Adrenal gland (tissue), 12 donors: ENCODE data around the gene HDDC3. TPM values are rescaled to one million over a fixed set of nuclear protein-coding genes. Genes with fewer than 3 reads are reported as not detected.

Source experiments
- DNase-seq, 7 donors: peaks; one replicate each; pipeline ENCODE4 v3.0.0-alpha.2; 2019 to 2020
- H3K27ac ChIP-seq, 5 donors: fragments of 200-600 bp; sonication (generic) in 4 of 5; 1 replicate in 3 of 5; 2 replicates in 2 of 5; pipeline versions ENCODE4 v1.5.1 to v1.8.0; 2016 to 2020; ENCODE audit warnings: mild to moderate bottlenecking in 1 of 5
- H3K27me3 ChIP-seq: fragments of 200-600 bp; 2 replicates; pipeline ENCODE4 v1.8.0; 2021
- H3K36me3 ChIP-seq, 2 donors: fragments of 200-600 bp; replicated peaks in 1 of 2; 1 replicate in 1 of 2; 2 replicates in 1 of 2; pipeline versions ENCODE4 v1.5.1 to v1.8.0; 2018 to 2022
- H3K4me1 ChIP-seq, 2 donors: fragments of 200-600 bp; replicated peaks in 1 of 2; 1 replicate in 1 of 2; 2 replicates in 1 of 2; pipeline versions ENCODE4 v1.5.1 to v1.8.0; 2018 to 2021
- H3K4me3 ChIP-seq, 4 donors: fragments of 200-600 bp; sonication (generic) in 3 of 4; one replicate each; pipeline ENCODE4 v1.5.1; 2016 to 2018
- H3K9me3 ChIP-seq, 3 donors: fragments of 200-600 bp; sonication (generic) in 1 of 3; replicated peaks in 1 of 3; 1 replicate in 2 of 3; 2 replicates in 1 of 3; pipeline versions ENCODE4 v1.5.1 to v1.8.0; 2016 to 2021
- POLR2A ChIP-seq, 2 donors: fragments of 450-650 bp; IDR thresholded peaks; one replicate each; pipeline ENCODE4 v1.6.1; 2017; ENCODE audit warnings: antibody characterized with exemption in 2 of 2, mild to moderate bottlenecking in 2 of 2, moderate library complexity in 1 of 2
- WGBS, 4 donors: extraction: QIAGEN DNeasy Blood & Tissue Kit in 2 of 4; methylation state at CpG; one replicate each; pipeline versions ENCODE4 v1.1.5 to v1.1.7; 2013 to 2017; 5-methylcytosine and 5-hydroxymethylcytosine counted together
- intact Hi-C, 2 donors: fragments of 100-400 bp; cut with DNase I; formaldehyde crosslinking; loops; one replicate each; pipeline versions ENCODE4 v1.14.1 to v1.15.0; 2022 to 2023
- polyA plus RNA-seq, 3 donors: library from polyadenylated mRNA; stranded (reverse); fragments of 200-250 nt in 2 of 3; fragments of 350-450 nt in 1 of 3; fragmentation: Illumina TruSeq in 1 of 3; extraction: RNeasy Lipid Tissue Mini Kit (QIAGEN cat#74804) in 1 of 3; gene quantifications; one replicate each; pipeline ENCODE4 v1.2.3, GENCODE V29; 2013 to 2014
- total RNA-seq, 9 donors: library from RNA; depleted of rRNA in 4 of 9; stranded (reverse); fragments of >200 nt in 4 of 9; fragments of 120-200 nt in 1 of 9; fragmentation: NEBNext Ultra II Directional in 1 of 9; extraction: Animal tissue kit (Norgen Biotek cat#: 25700) in 1 of 9; gene quantifications; one replicate each; pipeline versions ENCODE4 v1.1.0 to v1.2.4, GENCODE V29; 2013 to 2023
- TF ChIP-seq, protein P1 (sequence below), 6 experiments: fragments of 450-650 bp in 4 of 6; fragments of 200-600 bp in 2 of 6; sonication (generic) in 1 of 6; IDR thresholded peaks; 1 replicate in 5 of 6; 2 replicates in 1 of 6; pipeline versions ENCODE4 v1.5.1 to v1.8.0; 2016 to 2021; ENCODE audit warnings: antibody characterized with exemption in 6 of 6, mild to moderate bottlenecking in 2 of 6, moderate library complexity in 1 of 6
- donor health status: healthy with polysubstance abuse.
- donor health status: Bipolar disorder and iron deficiency.
- donor health status: DM: yes; HTN: yes; CAD: no.
- donor health status: DM: no; HTN: no; CAD: no.
- donor health status: DM: no; HTN: no; CAD: no.
- donor health status: DM: yes; HTN: yes; CAD: no.

HDDC3 gene
- total and polyA plus RNA-seq, 12 donors: 14.6 to 40.2 (median 27.7) TPM

DNA sequence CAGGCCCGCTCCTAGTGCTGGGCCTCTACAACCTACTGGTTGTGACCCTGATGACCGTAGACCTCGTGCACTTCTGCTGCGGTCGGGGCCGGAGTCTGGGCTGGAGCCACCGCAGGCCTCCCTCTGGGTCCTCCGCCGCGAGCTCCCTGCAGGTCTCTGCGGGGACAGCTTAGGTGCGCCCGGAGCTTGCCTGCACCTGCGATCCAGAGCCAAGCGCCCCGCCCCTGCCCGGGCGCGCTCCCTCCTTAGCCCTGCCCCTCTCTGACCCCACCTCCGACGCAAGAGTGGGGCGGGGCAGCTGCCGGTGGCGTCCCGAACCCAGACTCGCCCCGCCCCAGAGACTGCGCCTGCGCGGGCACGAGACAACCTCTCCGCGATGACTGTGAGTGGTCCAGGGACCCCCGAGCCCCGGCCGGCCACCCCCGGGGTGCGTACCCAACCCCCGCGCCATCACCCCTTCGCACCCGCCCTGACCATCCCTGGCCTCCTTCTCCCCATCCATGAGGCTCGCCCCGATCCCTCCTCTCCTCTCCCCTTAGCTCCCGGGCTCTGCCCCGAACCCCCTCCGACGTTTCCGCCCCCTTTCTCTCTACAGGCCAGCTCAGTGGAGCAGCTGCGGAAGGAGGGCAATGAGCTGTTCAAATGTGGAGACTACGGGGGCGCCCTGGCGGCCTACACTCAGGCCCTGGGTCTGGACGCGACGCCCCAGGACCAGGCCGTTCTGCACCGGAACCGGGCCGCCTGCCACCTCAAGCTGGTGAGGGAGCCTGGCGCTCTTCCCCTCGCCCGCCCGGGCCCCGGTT lies 2.8 kb upstream of the HDDC3 start, which contains the start of gene UNC45A:
TSS of gene UNC45A (plus strand) at position 337 of the 803 bp plus-strand sequence. CDS start at position 377, 40 bp downstream.
- intact Hi-C loops: no loop called here
- Histone ChIP-seq H3K9me3 (no peaks in the 10 kb centered on the region), H3K36me3 (peaks cover 0 to 24% of the 10 kb centered on the region in 2 donors), H3K4me3 (peak within 1 kb of the TSS; percentile 21 to 79 (median 52)), H3K4me1 (peaks cover 34 to 44% of the 10 kb centered on the region in 2 donors), H3K27me3 (no peaks in the 10 kb centered on the region), H3K27ac (peak within 1 kb of the TSS; percentile 22 to 95 (median 60))
- peak in 1 of 2 donors; percentile 29 for TF ChIP-seq POLR2A (IDR thresholded peaks at IDR 0.05)
- TF ChIP-seq, protein P1, sequence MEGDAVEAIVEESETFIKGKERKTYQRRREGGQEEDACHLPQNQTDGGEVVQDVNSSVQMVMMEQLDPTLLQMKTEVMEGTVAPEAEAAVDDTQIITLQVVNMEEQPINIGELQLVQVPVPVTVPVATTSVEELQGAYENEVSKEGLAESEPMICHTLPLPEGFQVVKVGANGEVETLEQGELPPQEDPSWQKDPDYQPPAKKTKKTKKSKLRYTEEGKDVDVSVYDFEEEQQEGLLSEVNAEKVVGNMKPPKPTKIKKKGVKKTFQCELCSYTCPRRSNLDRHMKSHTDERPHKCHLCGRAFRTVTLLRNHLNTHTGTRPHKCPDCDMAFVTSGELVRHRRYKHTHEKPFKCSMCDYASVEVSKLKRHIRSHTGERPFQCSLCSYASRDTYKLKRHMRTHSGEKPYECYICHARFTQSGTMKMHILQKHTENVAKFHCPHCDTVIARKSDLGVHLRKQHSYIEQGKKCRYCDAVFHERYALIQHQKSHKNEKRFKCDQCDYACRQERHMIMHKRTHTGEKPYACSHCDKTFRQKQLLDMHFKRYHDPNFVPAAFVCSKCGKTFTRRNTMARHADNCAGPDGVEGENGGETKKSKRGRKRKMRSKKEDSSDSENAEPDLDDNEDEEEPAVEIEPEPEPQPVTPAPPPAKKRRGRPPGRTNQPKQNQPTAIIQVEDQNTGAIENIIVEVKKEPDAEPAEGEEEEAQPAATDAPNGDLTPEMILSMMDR (IDR thresholded peaks at IDR 0.05): peak in 1 of 6 experiments; percentile 5
- peak; percentile 88 to 93 (median 91) for DNase-seq
- WGBS, 4 donors: 0 to 1% (median 0%) methylated on average over 8 to 65 of the region's 65 CpGs

DNA sequence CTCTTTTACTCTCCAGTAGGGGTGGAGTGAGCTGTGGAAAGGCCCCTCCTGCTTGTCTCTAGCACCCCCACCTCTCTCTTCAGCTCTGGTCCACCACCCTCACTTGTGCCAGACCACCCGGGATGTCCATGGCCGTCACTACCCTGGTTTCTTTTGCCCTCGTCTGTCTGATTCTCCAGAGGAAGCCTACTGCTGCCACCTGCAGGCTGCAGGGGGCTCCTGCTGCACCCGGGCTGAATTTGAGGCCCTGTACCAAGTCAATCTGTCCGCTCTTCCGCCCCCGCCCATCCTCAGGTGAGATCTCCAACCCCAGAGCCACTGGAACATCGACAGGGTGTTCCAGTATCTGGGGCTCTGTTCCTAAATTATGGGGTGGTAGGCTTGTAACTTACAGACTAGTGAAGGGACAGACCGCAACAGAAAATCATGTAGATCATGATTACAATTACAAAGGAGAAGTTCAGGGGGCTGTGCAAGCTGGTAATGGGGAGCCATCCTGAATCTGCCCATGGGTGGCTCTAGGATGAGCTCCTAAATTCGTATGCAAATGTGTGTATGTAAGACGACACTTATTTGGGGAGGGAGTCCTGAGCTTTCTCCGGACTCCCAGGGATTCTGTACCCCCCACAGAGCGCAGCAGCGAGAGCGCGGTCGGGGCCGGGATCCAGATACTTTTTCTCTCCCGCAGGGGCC lies 2.1 kb upstream of the HDDC3 start:
- intact Hi-C loops: no loop called here
- H3K4me1 ChIP-seq: peaks cover 34 to 47% of the 10 kb centered on the region in 2 donors
- peak overlapping the region in 4 of 5 donors; percentile 30 to 95 (median 70) for H3K27ac ChIP-seq
- peak; percentile 82 to 94 (median 89) for DNase-seq
- TF ChIP-seq, protein P1 (IDR thresholded peaks at IDR 0.05): peak; percentile 70 to 85 (median 83)
- no peak for TF ChIP-seq POLR2A (IDR thresholded peaks at IDR 0.05)
- no peaks in the 10 kb centered on the region for H3K9me3 ChIP-seq
- peaks cover 0 to 16% of the 10 kb centered on the region in 2 donors for H3K36me3 ChIP-seq
- H3K4me3 ChIP-seq: peak overlapping the region in 3 of 4 donors; percentile 21 to 79 (median 67)
- H3K27me3 ChIP-seq: no peaks in the 10 kb centered on the region
- 2 to 3% (median 2%) methylated on average over 9 to 19 of the region's 19 CpGs for WGBS, 4 donors

DNA sequence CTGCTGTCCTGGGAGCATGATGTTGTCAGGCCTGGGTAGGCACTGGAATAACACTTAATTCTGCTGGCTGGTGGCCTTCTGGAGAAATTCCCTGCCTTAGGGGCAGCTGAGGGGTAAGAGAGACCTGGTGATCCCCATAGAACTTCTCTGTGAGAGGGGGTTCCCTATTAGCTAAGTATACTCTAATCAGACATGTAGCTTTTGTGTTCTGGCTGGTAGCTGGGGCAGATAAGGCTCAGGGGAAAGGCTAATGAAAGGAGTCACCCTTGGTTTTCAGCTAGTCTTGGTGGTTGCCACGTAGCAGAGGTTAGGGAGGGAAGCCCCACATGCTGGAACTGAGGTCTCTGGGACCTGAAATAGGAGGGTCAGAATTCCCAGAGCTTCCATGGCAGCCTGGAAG lies 952 bp upstream of the HDDC3 start:
- H3K27ac ChIP-seq: no peak overlapping the region
- TF ChIP-seq, protein P1 (IDR thresholded peaks at IDR 0.05): no peak
- TF ChIP-seq POLR2A (IDR thresholded peaks at IDR 0.05): no peak
- no peaks in the 10 kb centered on the region for H3K9me3 ChIP-seq
- H3K36me3 ChIP-seq: peaks cover 0 to 5% of the 10 kb centered on the region in 2 donors
- H3K4me3 ChIP-seq: no peak overlapping the region
- DNase-seq: no peak
- intact Hi-C loops: no loop called here
- H3K4me1 ChIP-seq: peaks cover 34 to 58% of the 10 kb centered on the region in 2 donors
- no peaks in the 10 kb centered on the region for H3K27me3 ChIP-seq
- 66 to 100% (median 82%) methylated on average over 1 of the region's 1 CpG for WGBS, 4 donors

DNA sequence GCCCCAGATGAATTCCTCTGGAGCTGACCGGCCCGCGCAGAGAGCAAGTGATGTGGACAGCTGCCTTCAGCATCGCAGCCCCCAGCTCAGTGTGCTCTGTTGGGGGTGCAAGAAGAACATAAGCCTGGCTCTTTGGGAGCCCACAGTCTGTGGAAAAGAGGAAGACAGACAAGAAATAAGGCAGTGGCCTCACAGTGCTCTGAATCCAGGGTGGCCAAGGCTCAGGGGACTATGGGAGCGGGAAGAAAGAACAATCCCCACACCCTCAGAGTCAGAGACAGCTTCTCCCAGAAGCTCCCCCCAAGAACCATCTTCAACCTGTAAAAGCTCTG lies 277 bp upstream of the HDDC3 start:
- H3K36me3 ChIP-seq: no peaks in the 10 kb centered on the region
- WGBS, 4 donors: 18 to 92% (median 21%) methylated on average over 1 to 5 of the region's 5 CpGs
- H3K27me3 ChIP-seq: no peaks in the 10 kb centered on the region
- peaks cover 34 to 59% of the 10 kb centered on the region in 2 donors for H3K4me1 ChIP-seq
- DNase-seq: no peak
- no peaks in the 10 kb centered on the region for H3K9me3 ChIP-seq
- intact Hi-C loops: no loop called here
- H3K4me3 ChIP-seq: peak overlapping the region in 2 of 4 donors; percentile 58 to 70
- H3K27ac ChIP-seq: peak overlapping the region in 3 of 5 donors; percentile 89 to 95 (median 94)
- no peak for TF ChIP-seq POLR2A (IDR thresholded peaks at IDR 0.05)
- TF ChIP-seq, protein P1 (IDR thresholded peaks at IDR 0.05): peak in 2 of 6 experiments; percentile 6 to 13
